ENCODE results near the gene ZNF70.

ZNF70 gene

GRCh38 chr22:23689414-23689813, 61.5 kb downstream of the ZNF70 start:
- no peak for DNase-seq

All from activated T-cell treated with anti-CD3 and anti-CD28 coated beads for 4 hours (primary cell).